GM18505 (cell line): ENCODE results near the gene SLCO4A1.
"Not testable (repeated sequence)": the region's sequence is repeated elsewhere in the genome, so short reads cannot be mapped to it uniquely, and the experiment has no call there.

ENCODE experiments used
- ATAC-seq: cut with Tn5 transposase; IDR thresholded peaks from one replicate; pipeline ENCODE4 v1.9.1; 2021; ENCODE audit not compliant: unreplicated experiment
- POLR2A ChIP-seq: IDR thresholded peaks from 4 replicates; pipeline ENCODE4 v1.6.1; 2011; ENCODE audit warnings: borderline replicate concordance; ENCODE audit not compliant: insufficient read depth, insufficient read length; ENCODE audit errors: extremely low read depth

The SLCO4A1 gene

GRCh38 chr20:62668441-62669027, 26.2 kb downstream of the SLCO4A1 start:
- no peak for ATAC-seq
- no peak for TF ChIP-seq POLR2A

- no peak for ATAC-seq
- TF ChIP-seq POLR2A: no peak
Observed at GRCh38 chr20:62669249-62669648, 26.9 kb downstream of the SLCO4A1 start.

DNA sequence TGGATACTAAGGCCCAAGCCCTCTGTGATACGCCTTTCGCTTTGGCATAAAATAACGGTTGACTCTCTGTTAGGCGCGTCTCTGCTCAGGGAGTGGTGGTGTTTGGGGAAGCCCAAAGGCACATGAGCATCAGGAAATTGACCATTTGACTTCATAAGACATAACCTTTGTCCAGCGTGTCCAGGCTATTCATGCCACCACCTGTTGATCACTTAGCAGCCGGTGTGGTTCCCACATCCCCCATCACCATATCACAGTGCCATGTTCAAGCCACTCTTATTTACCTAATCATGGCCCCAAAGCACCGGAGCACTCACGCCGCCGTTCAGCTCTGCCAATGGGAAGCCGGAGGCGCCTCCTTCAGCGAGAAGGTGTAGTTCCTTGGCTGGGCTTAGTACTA, 27.9 kb downstream of the SLCO4A1 start:
- no peak for ATAC-seq
- no peak for TF ChIP-seq POLR2A

GRCh38 chr20:62670998-62671397, 28.7 kb downstream of the SLCO4A1 start:
- TF ChIP-seq POLR2A: no peak
- ATAC-seq: no peak

DNA sequence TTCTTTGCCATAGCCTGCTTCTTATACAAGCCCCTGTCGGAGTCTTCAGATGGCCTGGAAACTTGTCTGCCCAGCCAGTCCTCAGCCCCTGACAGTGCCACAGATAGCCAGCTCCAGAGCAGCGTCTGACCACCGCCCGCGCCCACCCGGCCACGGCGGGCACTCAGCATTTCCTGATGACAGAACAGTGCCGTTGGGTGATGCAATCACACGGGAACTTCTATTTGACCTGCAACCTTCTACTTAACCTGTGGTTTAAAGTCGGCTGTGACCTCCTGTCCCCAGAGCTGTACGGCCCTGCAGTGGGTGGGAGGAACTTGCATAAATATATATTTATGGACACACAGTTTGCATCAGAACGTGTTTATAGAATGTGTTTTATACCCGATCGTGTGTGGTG, 29.5 kb downstream of the SLCO4A1 start:
- no peak for ATAC-seq
- no peak for TF ChIP-seq POLR2A

DNA sequence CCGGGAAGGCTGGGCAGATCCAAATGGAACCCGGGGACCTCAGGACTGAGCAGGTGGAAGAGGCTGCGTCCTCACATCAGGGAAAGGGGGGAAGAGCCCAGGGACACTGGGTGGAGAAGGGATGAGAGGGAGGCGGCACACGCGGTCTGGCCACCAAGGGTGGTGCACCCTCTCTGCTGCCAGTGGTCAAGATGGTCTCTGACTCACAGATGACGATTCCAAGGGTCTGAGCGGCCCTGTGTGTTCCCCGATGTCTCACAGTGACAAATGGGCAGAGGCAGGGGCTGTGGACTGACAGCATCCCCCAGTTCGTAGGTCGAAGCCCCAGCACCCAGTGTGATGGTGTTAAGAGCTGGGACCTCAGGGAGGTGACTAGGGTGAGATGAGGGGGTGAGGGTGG, 32.1 kb downstream of the SLCO4A1 start:
- no peak for TF ChIP-seq POLR2A
- ATAC-seq: no peak

- ATAC-seq: no peak
- TF ChIP-seq POLR2A: no peak
Observed at GRCh38 chr20:62675156-62675876, 33.0 kb downstream of the SLCO4A1 start.

- no peak for TF ChIP-seq POLR2A
Observed at GRCh38 chr20:62675877-62676260, 33.6 kb downstream of the SLCO4A1 start.

GRCh38 chr20:62676976-62677375, 34.7 kb downstream of the SLCO4A1 start:
- no peak for TF ChIP-seq POLR2A
- no peak for ATAC-seq

More at GRCh38 chr20:62675877-62676260, 33.6 kb downstream of the SLCO4A1 start:
- ATAC-seq: no peak

DNA sequence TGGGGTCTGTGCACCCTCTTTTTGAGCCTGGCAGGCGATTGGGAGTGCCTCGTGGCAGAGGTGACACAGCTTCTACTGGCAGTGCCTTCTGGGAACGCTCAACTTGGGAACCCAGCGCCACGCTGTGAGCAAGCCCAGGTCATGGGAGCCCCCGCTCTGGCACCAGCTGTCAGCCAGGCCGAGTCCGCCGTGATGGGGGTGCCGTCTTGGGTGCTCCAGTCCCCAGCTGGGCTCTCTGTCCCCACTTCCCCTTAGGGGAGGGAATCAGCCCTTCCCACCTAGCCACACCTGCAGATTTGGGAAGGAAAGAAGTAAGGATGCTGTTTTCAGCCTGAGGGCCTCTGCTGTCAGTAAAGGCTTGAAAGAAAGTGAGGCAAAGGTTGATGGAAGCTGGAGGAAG, 35.4 kb downstream of the SLCO4A1 start:
- ATAC-seq: no peak
- TF ChIP-seq POLR2A: no peak

GRCh38 chr20:62678553-62678952, 36.2 kb downstream of the SLCO4A1 start:
- ATAC-seq: no peak
- no peak for TF ChIP-seq POLR2A

DNA sequence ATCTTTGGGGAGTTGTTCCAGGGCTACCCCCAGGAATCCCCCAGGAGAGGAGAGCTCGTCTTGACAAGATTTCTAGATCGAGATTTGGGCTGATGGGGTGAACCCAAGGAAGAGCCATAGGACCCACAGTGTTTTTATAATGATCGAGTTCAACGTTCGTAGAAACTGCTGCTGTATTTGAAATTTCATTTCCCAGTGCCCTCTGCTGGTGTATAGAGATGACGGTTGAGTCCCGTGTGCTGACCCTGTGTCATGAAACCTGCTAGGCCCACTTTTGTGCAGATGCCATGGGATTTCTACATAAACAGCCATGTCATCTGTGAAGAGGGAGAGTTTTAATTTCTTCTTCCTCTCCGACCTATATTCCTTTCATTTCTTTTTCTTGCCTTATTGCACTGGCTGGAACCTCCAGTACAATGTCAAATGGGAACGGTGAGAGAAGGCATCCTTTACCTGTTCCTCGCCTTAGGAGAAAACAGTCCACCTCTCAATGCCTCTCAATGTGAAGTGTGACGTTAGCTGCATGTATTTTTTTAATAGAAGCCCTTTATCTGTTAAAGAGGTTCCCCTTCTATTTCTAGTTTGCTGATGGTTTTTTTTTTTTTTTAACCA, 37.8 kb downstream of the SLCO4A1 start:
- no peak for ATAC-seq
- no peak for TF ChIP-seq POLR2A

GRCh38 chr20:62682912-62683517, 40.7 kb downstream of the SLCO4A1 start:
- ATAC-seq: no peak
- no peak for TF ChIP-seq POLR2A

DNA sequence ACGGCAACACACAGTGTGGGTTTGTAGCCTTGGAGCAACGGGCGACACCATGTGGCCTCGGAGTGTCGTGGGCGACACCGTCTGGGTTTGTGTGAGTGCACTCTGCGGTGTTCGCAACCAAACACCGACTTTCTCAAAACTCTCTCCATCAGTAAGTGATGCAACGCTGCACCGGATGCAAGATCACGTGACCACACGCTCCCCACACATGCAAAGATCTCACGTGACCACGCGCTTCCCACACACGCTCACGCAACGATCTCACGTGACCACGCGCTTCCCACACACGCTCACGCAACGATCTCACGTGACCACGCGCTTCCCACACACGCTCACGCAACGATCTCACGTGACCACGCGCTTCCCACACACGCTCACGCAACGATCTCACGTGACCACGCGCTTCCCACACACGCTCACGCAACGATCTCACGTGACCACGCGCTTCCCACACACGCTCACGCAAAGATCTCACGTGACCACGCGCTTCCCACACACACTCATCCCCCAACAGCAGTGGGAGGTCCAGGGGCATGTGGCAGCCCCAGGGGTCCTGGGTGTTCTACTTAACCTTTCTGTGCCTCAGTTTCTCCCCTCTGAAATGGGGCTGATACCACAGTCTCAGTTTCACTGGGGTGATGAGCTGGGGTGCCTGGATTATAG, 41.5 kb downstream of the SLCO4A1 start:
- ATAC-seq: not testable (repeated sequence)

- no peak for ATAC-seq
- TF ChIP-seq POLR2A: no peak
Observed at GRCh38 chr20:62684981-62685380, 42.7 kb downstream of the SLCO4A1 start.
